ENCODE data around the gene FAN1.
A peak's percentile ranks its signal among the peaks of the same experiment; 100 is the strongest.

The FAN1 gene

GRCh38 chr15:30990036-30990435 lies 86.3 kb downstream of the FAN1 start:
- CTCF ChIA-PET: no interaction called here
- TF ChIP-seq CTCF (IDR thresholded peaks at IDR 0.05; ENCODE audit: control extremely low read depth, extremely low read depth, low read depth, missing control alignments): no peak
- no peak for DNase-seq (ENCODE audit: extremely low spot score)
- POLR2A ChIA-PET: no interaction called here

GRCh38 chr15:30990446-30991254 lies 86.9 kb downstream of the FAN1 start:
- POLR2A ChIA-PET: no interaction called here
- TF ChIP-seq CTCF (IDR thresholded peaks at IDR 0.05; ENCODE audit: control extremely low read depth, extremely low read depth, low read depth, missing control alignments): no peak
- DNase-seq (ENCODE audit: extremely low spot score): no peak
- CTCF ChIA-PET: interaction anchor here (2.3 kb wide), 1 partner anchor 498 kb away, joined by 7 read pairs; no protein-coding TSS in a partner anchor

GRCh38 chr15:30991255-30992235 lies 87.8 kb downstream of the FAN1 start, which contains the start of gene MTMR10:
Gene MTMR10 (minus strand): TSS chr15:30991628. CDS start chr15:30991506, 122 bp downstream.
- ChIA-PET POLR2A (interaction anchor here (0.5 kb wide), 1 partner anchor 9 kb away, joined by 3 read pairs; no protein-coding TSS in a partner anchor), CTCF (interaction anchor here (0.9 to 2.3 kb wide), 3 partner anchors 12 to 497 kb away, joined by 3 to 7 read pairs (median 3); no protein-coding TSS in a partner anchor)
- DNase-seq (ENCODE audit: extremely low spot score): peak; percentile 93
- no peak for TF ChIP-seq CTCF (IDR thresholded peaks at IDR 0.05; ENCODE audit: control extremely low read depth, extremely low read depth, low read depth, missing control alignments)

- DNase-seq (ENCODE audit: extremely low spot score): no peak
- POLR2A ChIA-PET: interaction anchor here (0.5 kb wide), 1 partner anchor 10 kb away, joined by 3 read pairs; no protein-coding TSS in a partner anchor
- no peak for TF ChIP-seq CTCF (IDR thresholded peaks at IDR 0.05; ENCODE audit: control extremely low read depth, extremely low read depth, low read depth, missing control alignments)
Observed at GRCh38 chr15:30992249-30992864, 88.6 kb downstream of the FAN1 start.

More at GRCh38 chr15:30992249-30992864, 88.6 kb downstream of the FAN1 start:
- CTCF ChIA-PET: interaction anchor here (1.1 to 2.3 kb wide), 2 partner anchors 12 to 496 kb away, joined by 3 to 7 read pairs; no protein-coding TSS in a partner anchor
